Measurements from ENCODE around the gene ANGPTL4. TPM values are rescaled to one million over a fixed set of nuclear protein-coding genes. Genes with fewer than 3 reads are reported as not detected.

Gene ANGPTL4
- total RNA-seq, 1 donor from 2014 or later, result 161 TPM

- Histone ChIP-seq H3K9me3 (no peaks in the 10 kb centered on the region), H3K4me3 (peak overlapping the region; percentile 94 to 96), H3K36me3 (peaks cover 0 to 2% of the 10 kb centered on the region in 2 donors), H3K4me1 (peaks cover 0 to 11% of the 10 kb centered on the region in 2 donors), H3K27ac (peak overlapping the region in 1 of 2 donors; percentile 49), H3K27me3 (no peaks in the 10 kb centered on the region)
- no peak for TF ChIP-seq CTCF (IDR thresholded peaks at IDR 0.05)
- DNase-seq (ENCODE audit: low spot score in 2 of 2), result no peak
- intact Hi-C loops (cut with DNase I), result loop anchor here (1.0 kb wide), 4 partner anchors 10 to 93 kb away; partner anchors contain the start of genes HNRNPM and RAB11B
These were observed 49.7 kb downstream of the ANGPTL4 start for GRCh38 chr19:8413629-8413995.

GRCh38 chr19:8416796-8417195, 52.8 kb downstream of the ANGPTL4 start:
- no peak for DNase-seq (ENCODE audit: low spot score in 2 of 2)
- H3K27me3 ChIP-seq, result no peaks in the 10 kb centered on the region
- intact Hi-C loops (cut with DNase I), result no loop called here

GRCh38 chr19:8421484-8422461, 57.8 kb downstream of the ANGPTL4 start:
- intact Hi-C loops (cut with DNase I), result no loop called here
- Histone ChIP-seq H3K4me1 (peaks cover 0 to 17% of the 10 kb centered on the region in 2 donors), H3K27me3 (no peaks in the 10 kb centered on the region), H3K4me3 (no peak overlapping the region), H3K27ac (no peak overlapping the region), H3K36me3 (peaks cover 5 to 26% of the 10 kb centered on the region in 2 donors), H3K9me3 (no peaks in the 10 kb centered on the region)
- no peak for TF ChIP-seq CTCF (IDR thresholded peaks at IDR 0.05)
- DNase-seq (ENCODE audit: low spot score in 2 of 2), result no peak

More at GRCh38 chr19:8416796-8417195, 52.8 kb downstream of the ANGPTL4 start:
- Histone ChIP-seq H3K4me3 (no peak overlapping the region), H3K36me3 (peaks cover 0 to 11% of the 10 kb centered on the region in 2 donors), H3K4me1 (peaks cover 0 to 11% of the 10 kb centered on the region in 2 donors), H3K9me3 (no peaks in the 10 kb centered on the region), H3K27ac (no peak overlapping the region)
- TF ChIP-seq CTCF (IDR thresholded peaks at IDR 0.05), result no peak

- intact Hi-C loops (cut with DNase I), result loop anchor here (1.0 kb wide), 2 partner anchors 11 to 20 kb away; partner anchors contain the start of genes HNRNPM and MARCHF2
- Histone ChIP-seq H3K9me3 (no peaks in the 10 kb centered on the region), H3K36me3 (peaks cover 13 to 28% of the 10 kb centered on the region in 2 donors), H3K4me1 (peaks cover 0 to 17% of the 10 kb centered on the region in 2 donors), H3K27ac (peak overlapping the region; percentile 81 to 92), H3K4me3 (peak overlapping the region in 1 of 2 donors; percentile 23), H3K27me3 (no peaks in the 10 kb centered on the region)
- peak; percentile 88 to 98 for DNase-seq (ENCODE audit: low spot score in 2 of 2)
- TF ChIP-seq CTCF (IDR thresholded peaks at IDR 0.05), result no peak
These were observed 59.9 kb downstream of the ANGPTL4 start for GRCh38 chr19:8423817-8424223.

Other genes with a start within 250 kb of the ANGPTL4 start
- gene FBN3, start 214.6 kb upstream of the ANGPTL4 start, total RNA-seq, result not detected
- 20.2 TPM for gene CERS4, start 154.8 kb upstream of the ANGPTL4 start, total RNA-seq
- 263 TPM for gene CD320, start 55.8 kb upstream of the ANGPTL4 start, total RNA-seq
- gene NDUFA7, start 42.8 kb upstream of the ANGPTL4 start, total RNA-seq, result 11.8 TPM
- gene RPS28, start 42.7 kb upstream of the ANGPTL4 start, total RNA-seq, result 393 TPM
- 47.4 TPM for gene KANK3, start 20.9 kb upstream of the ANGPTL4 start, total RNA-seq
- 70.8 TPM for gene RAB11B, start 26.2 kb downstream of the ANGPTL4 start, total RNA-seq
- 151 TPM for gene MARCHF2, start 49.1 kb downstream of the ANGPTL4 start, total RNA-seq
- 198 TPM for gene HNRNPM, start 80.8 kb downstream of the ANGPTL4 start, total RNA-seq
- not detected for gene PRAM1, start 138.5 kb downstream of the ANGPTL4 start, total RNA-seq
- 189 TPM for gene ZNF414, start 150.0 kb downstream of the ANGPTL4 start, total RNA-seq
- gene MYO1F, start 213.3 kb downstream of the ANGPTL4 start, total RNA-seq, result 5.0 TPM
- gene ADAMTS10, start 246.6 kb downstream of the ANGPTL4 start, total RNA-seq, result 184 TPM

Measured in ascending aorta (tissue), 2 donors.